ENCODE data around the gene EPS15. TPM values are rescaled to one million over a fixed set of nuclear protein-coding genes. Genes with fewer than 3 reads are reported as not detected.
"Not testable (repeated sequence)": the region's sequence is repeated elsewhere in the genome, so short reads cannot be mapped to it uniquely, and the experiment has no call there.

Gene EPS15
- total RNA-seq, 1 donor from 2014 or later = 40.5 TPM

DNA sequence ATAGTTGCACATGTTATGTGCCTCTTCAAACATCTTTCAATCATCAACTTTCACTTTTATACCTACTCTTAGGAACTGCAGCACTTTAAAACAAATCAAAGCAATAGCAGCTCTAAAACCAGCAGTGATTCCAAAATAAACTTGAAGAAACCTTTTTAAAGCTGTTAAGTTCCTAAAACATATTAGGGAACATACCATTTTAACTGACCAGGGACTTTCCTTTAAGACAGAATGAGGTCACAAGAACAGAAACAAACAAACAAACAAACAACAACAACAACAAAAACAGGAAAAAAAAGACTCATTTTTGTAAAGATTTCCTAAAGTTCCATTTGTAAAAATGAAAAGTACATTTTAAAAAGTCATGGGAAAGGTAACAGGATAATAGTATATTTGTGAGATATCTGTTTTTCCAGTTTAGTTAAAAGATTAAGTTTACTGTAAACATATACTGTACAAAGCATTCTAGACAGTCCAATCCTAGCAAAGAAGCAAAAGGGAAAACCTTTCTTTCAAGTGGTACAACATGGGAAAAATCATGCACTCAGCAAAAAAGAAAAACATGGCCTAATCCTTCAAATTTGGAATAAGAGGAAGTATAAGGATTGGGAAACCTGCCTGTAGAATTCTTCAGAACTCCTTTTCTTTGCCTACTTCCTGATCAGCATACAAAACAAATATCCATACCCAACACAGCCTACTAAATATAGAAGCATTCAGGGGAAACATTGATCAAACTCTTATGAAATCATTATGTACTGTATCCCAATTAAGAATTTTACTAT lies 45.5 kb downstream of the EPS15 start:
- DNase-seq (ENCODE audit: low read depth, low spot score) = no peak

GRCh38 chr1:51472359-51472758 lies 46.7 kb downstream of the EPS15 start:
- DNase-seq (ENCODE audit: low read depth, low spot score) = no peak

GRCh38 chr1:51469518-51469917 lies 49.5 kb downstream of the EPS15 start:
- DNase-seq (ENCODE audit: low read depth, low spot score) = no peak

GRCh38 chr1:51464828-51465227 lies 54.2 kb downstream of the EPS15 start:
- no peak for DNase-seq (ENCODE audit: low read depth, low spot score)

DNA sequence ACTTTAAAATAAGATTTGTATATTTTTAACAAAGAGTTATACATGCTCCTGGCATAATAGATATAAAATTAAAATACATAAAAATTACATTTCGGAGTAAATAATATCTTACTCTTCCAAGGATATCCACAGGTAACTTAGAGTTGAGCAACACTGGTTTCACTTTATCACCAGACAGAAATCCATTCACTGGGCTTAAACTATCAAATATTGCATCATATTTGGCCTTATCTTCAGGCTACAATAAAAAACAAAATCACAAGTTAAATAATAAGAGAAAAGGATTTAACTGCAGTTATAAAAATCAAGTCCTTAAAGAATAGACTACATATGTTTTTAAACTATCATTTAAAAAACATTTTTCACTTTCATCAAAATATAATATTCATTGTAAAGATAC lies 55.5 kb downstream of the EPS15 start:
- no peak for DNase-seq (ENCODE audit: low read depth, low spot score)

DNA sequence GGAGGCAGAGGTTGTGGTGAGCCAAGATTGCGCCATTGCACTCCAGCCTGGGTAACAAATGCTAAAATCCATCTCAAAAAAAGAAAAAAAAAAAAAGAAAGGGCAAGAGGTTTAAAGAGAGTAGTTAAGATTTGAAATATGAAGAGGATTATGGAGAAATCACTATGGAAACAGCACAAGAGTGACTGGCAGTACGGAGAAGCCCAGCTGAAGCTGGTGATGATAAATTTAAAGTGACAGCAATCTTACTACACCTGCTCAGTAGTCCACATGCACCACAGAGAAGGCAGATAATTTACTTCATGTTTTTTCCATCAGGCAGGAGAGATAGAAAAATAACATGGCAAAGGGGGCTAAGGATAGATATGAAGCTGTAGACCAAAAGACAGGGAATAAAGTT lies 56.8 kb downstream of the EPS15 start:
- DNase-seq (ENCODE audit: low read depth, low spot score) = not testable (repeated sequence)

- DNase-seq (ENCODE audit: low read depth, low spot score) = no peak
These were observed 64.5 kb downstream of the EPS15 start for GRCh38 chr1:51454554-51454953.

DNA sequence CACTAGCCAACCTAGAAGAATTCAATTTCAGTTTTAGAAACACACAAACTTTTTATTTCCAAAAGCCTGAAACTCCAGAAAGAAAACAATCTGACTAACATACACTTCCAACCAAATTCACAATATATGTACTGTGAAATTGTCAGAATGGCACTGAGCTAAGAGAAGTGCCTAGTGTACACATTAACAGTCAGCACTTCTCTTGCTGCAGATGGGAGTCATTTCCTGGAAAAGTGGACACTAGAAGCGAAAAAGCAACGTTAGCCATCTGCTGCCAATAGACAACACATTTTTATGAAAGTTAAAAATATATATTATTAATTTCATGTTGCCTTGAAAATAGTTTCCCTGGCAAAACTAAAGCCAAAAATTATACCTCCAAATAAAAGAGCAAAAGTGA lies 66.1 kb downstream of the EPS15 start:
- no peak for DNase-seq (ENCODE audit: low read depth, low spot score)

GRCh38 chr1:51448844-51449454 lies 70.1 kb downstream of the EPS15 start:
- not testable (repeated sequence) for DNase-seq (ENCODE audit: low read depth, low spot score)

DNA sequence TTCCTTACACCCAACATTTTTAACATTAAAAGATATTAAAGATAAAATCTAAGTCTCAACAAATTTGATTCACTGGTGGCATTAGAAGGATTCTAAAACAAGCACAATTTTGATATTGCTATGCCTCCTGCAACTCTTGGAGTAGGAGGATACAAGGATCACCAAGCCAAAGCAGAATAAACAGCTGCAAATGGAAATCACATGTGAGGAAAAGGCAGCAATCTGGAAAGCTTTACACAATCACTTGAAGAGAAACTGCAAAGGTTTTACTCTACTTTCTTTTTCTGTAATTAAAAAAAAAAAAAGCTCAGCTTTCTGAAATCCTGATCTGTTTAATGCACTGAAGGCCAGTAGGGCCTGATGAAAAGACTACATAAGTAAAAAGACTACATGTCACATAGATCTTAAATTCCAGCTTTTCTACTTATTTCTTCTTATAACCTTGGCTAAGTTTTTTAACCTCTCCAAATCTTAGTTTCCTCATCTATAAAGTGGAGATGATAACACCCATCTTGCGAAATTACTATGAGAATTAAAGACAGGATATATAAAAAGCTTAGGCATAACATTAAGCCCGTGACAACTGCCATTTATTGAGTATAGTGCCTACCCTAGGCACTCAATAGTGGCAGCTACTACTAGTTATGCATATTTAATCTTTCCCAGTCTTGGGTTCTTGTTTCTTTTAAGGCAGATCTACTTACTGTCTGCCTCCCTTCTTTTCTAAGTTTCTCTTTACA lies 73.5 kb downstream of the EPS15 start:
- DNase-seq (ENCODE audit: low read depth, low spot score) = no peak

DNA sequence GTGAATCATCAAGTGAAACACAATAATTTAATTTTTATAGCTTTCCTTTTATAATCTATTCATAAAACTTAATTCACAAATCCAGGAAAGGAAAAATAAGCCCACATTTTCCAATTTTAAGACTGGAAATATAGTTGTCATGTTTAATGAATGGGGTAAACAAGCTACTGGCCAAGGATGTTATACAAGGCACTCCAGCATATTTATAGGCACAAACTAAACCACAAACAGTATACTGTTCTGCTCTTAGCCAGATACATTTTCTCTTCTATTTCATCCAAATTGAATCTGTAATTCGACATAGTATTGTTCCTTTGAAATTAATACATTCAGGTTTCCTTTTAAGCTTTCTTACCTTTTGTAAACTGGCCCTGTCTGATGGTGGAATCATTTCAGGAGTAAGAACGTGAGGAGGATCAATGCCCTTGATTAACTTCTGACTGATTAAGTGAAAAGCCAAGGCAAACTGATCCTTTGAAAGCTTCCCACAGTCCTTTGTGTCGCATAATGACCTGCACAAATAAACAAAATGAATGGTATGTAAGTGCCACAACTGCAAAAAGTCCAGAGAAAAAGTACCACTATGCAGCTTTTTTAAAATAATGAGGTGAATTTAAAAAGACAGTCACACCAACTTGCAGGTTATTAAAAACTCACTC lies 74.4 kb downstream of the EPS15 start:
- DNase-seq (ENCODE audit: low read depth, low spot score) = no peak

GRCh38 chr1:51444096-51444495 lies 75.0 kb downstream of the EPS15 start:
- no peak for DNase-seq (ENCODE audit: low read depth, low spot score)

- DNase-seq (ENCODE audit: low read depth, low spot score) = no peak
These were observed 75.5 kb downstream of the EPS15 start for GRCh38 chr1:51443555-51443954.

DNA sequence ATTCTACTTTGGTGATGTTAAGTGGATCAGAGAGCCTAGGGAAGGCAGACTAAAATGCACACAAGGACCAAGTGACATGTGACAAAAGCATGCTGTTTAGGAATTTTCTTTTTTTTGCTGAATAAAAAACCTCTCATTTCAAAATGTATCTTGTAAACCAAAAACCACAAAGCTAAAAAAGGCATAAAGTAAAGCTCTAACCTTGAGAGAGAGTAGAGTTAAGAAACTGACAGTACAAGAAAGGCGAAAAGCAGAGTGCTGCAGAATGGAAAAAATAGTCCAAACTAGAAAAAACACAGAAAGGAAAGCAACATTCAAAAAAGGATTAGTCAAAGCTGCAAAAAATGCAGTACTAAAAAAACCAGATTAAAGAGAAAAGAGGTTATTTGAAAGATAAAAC lies 76.5 kb downstream of the EPS15 start:
- no peak for DNase-seq (ENCODE audit: low read depth, low spot score)

DNA sequence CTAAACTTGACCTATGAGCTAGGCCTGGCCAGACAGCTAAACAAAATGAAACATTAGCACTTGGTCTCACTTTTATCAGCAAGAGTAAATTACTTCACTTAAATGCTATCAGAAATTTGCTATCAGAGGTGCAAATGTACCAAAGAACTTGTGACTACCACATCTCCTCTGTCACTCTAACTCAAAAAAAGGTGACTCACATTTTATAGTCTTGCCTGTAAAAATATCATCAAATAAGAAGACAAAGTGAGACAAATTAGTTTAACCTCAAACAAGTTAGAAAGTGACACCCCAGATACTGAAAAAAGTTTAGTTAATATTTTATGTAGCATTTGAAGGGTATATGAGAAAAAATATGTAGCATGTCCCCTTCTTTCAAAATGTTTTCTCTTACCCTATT lies 76.9 kb downstream of the EPS15 start:
- no peak for DNase-seq (ENCODE audit: low read depth, low spot score)

- DNase-seq (ENCODE audit: low read depth, low spot score) = no peak
These were observed 79.2 kb downstream of the EPS15 start for GRCh38 chr1:51439895-51440294.

- no peak for DNase-seq (ENCODE audit: low read depth, low spot score)
These were observed 80.0 kb downstream of the EPS15 start for GRCh38 chr1:51439053-51439452.

GRCh38 chr1:51437391-51437790 lies 81.7 kb downstream of the EPS15 start:
- not testable (repeated sequence) for DNase-seq (ENCODE audit: low read depth, low spot score)

DNA sequence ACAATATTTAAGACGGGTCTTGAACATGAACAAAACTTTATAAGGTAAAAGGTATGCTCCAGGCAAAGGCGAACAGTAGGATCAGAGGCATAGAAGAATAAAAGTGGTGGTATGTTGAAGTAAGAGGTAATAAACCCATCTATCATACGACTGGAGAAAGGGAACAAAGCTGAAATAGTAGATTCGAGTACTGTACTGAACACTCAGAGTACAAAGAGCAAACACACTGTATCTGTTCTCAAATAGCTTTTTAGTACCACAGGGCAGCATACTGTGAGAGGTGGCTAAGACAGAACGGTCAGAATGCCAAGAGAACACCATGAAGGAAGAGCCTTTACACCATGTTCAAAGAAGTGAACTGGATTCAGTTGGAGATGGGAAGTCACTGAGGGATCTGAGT lies 83.2 kb downstream of the EPS15 start:
- DNase-seq (ENCODE audit: low read depth, low spot score) = no peak

GRCh38 chr1:51433972-51434510 lies 85.0 kb downstream of the EPS15 start:
- no peak for DNase-seq (ENCODE audit: low read depth, low spot score)

DNA sequence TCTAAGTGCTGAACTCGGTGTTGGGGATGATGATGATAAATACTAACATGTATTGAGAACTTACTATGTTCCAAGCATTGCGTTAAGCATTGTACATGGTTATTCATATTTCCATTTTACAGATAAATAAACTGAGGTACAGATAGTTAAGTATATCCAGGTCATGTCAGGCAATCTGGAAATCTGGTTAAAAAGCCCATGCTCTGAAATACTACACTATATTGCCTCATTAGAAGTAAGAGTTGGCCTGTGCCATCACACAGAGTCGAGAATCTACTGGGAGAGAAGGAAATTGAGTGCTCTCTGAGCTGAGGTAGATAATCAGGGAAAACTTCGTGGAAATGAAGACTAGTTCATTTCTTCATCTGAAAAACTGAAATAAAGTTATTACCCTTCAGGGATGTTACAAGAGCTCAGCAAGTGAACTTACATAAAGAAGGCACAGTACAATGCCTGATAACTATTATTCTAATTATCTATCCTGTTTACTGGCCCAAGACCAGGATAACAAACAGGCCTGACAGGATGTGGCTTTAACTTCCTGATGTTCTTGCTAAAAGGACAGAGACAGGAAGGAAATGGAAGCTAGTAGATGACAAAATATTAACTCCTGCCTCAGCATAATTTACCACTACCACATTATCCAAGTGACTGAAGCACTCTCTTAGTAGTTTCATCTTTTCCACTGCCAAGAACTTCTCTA lies 85.6 kb downstream of the EPS15 start:
- no peak for DNase-seq (ENCODE audit: low read depth, low spot score)

Measured in pulmonary artery endothelial cell (primary cell).